GM21723 (cell line): ENCODE results near the gene C11orf91.

Experiments used
- ATAC-seq: cut with Tn5 transposase; IDR thresholded peaks from one replicate; pipeline ENCODE4 v1.9.1; 2021; ENCODE audit warnings: mild to moderate bottlenecking, moderate library complexity; ENCODE audit not compliant: unreplicated experiment

The C11orf91 gene

DNA sequence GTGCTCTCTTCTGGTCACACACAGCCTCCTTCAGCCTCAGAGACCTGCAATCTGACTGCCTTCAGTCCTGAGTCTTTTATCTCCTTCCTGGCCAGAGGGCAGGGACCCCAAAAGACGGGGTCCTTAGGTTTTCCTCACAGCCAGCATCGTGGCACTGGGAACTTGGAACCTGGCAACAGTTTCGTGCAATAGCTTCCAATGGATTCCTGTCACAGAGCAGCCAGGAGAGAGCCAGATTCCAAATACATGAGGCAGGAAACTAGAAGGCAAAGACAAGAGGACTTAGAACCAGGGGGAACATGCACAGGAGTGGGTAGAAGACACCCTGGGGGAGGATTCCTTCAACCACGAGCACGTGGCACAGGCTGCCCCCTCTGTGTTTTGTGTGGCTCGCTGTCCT lies 48.6 kb downstream of the C11orf91 start:
- no peak for ATAC-seq

DNA sequence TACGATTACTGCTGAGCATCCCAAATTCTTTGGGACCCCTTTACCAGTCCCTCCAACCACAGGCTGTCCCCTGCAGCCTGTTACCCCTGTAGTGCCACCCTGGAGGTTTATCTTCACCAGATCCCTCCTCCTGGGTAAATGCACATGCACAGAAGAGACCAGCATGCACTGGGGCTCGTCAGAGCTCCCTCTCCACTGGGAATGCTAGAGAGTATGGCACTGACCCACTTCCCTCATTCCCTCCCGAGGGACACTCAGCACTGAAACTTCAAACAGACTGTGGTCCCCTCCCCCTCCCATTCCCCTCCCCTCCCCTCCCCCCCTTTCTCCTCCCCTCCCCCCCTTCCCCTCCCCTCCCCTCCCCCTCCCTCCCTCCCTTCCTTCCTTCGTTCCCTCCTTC lies 49.1 kb downstream of the C11orf91 start:
- ATAC-seq, result no peak

DNA sequence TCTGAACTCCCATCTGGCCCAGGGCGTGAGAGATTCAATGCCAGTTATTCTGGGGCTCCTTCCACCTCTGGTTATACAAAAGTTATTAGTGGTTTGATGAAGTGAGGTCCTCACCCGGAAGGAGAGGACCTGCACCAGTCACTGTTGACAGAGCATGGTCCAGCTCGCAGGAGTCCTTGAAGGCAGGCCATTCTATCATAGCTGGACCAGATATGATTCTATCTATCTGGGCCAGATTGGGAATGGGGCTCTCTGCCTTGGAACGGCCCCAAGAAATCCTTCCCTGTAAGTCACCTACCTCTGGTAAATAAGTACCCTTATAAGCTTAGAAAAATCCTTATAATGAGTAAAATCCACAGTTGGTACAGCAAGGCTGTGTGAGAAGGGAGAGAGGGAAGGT lies 50.7 kb downstream of the C11orf91 start:
- ATAC-seq, result no peak
